K562 (cell line): ENCODE measurements around the gene PRTN3. TPM values are rescaled to one million over a fixed set of nuclear protein-coding genes. Genes with fewer than 3 reads are reported as not detected.

Source experiments
- RCOR1 ChIP-seq, 2 experiments: IDR thresholded peaks; 2 replicates each; pipeline ENCODE4 v1.6.1; 2012; ENCODE audit warnings: low read depth in 2 of 2, low read length in 2 of 2, borderline replicate concordance in 1 of 2, improper control_type of control experiment in 1 of 2
- polyA plus RNA-seq, 8 experiments: library from polyadenylated mRNA; depleted of rRNA in 4 of 8; stranded (reverse) in 5 of 8; unstranded in 3 of 8; fragments of >200 nt; fragmentation: Nextera tagmentation in 2 of 8; fragmentation: Illumina TruSeq in 1 of 8; extraction: Ambion mirVana in 2 of 8; extraction: Trizol in 1 of 8; gene quantifications; 2 replicates each; pipeline versions ENCODE4 v1.2.1 to v1.2.3, GENCODE V29; 2011 to 2014; ENCODE audit warnings: inconsistent platforms in 1 of 8, missing spikeins in 1 of 8
- total RNA-seq, 7 experiments: library from RNA; depleted of rRNA in 6 of 7; stranded (reverse); fragments of >200 nt in 6 of 7; fragmentation: Illumina TruSeq in 2 of 7; extraction: Trizol in 2 of 7; gene quantifications; 2 replicates each; pipeline versions ENCODE4 v1.2.1 to v1.2.3, GENCODE V29; 2011 to 2021; ENCODE audit warnings: low replicate concordance in 1 of 7
- TF ChIP-seq, protein P1 (sequence below): fragments of 200-600 bp; sonication (generic); IDR thresholded peaks from one replicate; pipeline ENCODE4 v1.6.1; 2012; ENCODE audit warnings: mild to moderate bottlenecking, low read depth, low read length, inconsistent platforms
- TF ChIP-seq, protein P2 (sequence below): sonication (generic); formaldehyde crosslinking; IDR thresholded peaks from 2 replicates; pipeline ENCODE4 v1.8.0; 2023; ENCODE audit warnings: mild to moderate bottlenecking, missing genetic modification reagents

Gene PRTN3
- total and polyA plus RNA-seq, 9 of the 15 experiments (the other 6 are each of a cell fraction or from before 2014, with no cell fraction given) = 0.14 to 0.86 (median 0.43) TPM; not detected in 3

DNA sequence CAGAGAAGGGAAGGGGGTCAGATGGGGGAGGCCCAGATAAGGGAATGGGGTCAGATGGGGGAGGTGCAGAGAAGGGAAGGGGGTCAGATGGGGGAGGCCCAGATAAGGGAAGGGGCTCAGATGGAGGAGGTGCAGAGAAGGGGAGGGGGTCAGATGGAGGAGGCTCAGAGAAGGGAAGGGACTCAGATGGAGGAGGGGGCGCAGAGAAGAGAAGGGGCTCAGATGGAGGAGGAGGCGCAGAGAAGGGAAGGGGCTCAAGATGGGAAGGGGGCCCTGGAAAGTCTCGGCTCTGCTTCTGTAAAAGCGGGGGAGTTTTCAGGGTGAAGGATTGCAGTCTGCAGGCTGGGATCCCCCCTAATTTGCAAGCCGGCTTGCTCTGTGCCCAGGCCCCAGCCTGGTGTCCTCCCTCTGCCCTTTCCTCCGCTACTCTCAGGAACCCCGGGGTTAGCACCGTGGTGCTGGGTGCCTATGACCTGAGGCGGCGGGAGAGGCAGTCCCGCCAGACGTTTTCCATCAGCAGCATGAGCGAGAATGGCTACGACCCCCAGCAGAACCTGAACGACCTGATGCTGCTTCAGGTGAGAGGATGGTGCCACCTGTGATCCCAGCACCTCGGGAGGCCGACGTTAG lies 11.6 kb upstream of the PRTN3 start (continued):
- TF ChIP-seq, protein P1, sequence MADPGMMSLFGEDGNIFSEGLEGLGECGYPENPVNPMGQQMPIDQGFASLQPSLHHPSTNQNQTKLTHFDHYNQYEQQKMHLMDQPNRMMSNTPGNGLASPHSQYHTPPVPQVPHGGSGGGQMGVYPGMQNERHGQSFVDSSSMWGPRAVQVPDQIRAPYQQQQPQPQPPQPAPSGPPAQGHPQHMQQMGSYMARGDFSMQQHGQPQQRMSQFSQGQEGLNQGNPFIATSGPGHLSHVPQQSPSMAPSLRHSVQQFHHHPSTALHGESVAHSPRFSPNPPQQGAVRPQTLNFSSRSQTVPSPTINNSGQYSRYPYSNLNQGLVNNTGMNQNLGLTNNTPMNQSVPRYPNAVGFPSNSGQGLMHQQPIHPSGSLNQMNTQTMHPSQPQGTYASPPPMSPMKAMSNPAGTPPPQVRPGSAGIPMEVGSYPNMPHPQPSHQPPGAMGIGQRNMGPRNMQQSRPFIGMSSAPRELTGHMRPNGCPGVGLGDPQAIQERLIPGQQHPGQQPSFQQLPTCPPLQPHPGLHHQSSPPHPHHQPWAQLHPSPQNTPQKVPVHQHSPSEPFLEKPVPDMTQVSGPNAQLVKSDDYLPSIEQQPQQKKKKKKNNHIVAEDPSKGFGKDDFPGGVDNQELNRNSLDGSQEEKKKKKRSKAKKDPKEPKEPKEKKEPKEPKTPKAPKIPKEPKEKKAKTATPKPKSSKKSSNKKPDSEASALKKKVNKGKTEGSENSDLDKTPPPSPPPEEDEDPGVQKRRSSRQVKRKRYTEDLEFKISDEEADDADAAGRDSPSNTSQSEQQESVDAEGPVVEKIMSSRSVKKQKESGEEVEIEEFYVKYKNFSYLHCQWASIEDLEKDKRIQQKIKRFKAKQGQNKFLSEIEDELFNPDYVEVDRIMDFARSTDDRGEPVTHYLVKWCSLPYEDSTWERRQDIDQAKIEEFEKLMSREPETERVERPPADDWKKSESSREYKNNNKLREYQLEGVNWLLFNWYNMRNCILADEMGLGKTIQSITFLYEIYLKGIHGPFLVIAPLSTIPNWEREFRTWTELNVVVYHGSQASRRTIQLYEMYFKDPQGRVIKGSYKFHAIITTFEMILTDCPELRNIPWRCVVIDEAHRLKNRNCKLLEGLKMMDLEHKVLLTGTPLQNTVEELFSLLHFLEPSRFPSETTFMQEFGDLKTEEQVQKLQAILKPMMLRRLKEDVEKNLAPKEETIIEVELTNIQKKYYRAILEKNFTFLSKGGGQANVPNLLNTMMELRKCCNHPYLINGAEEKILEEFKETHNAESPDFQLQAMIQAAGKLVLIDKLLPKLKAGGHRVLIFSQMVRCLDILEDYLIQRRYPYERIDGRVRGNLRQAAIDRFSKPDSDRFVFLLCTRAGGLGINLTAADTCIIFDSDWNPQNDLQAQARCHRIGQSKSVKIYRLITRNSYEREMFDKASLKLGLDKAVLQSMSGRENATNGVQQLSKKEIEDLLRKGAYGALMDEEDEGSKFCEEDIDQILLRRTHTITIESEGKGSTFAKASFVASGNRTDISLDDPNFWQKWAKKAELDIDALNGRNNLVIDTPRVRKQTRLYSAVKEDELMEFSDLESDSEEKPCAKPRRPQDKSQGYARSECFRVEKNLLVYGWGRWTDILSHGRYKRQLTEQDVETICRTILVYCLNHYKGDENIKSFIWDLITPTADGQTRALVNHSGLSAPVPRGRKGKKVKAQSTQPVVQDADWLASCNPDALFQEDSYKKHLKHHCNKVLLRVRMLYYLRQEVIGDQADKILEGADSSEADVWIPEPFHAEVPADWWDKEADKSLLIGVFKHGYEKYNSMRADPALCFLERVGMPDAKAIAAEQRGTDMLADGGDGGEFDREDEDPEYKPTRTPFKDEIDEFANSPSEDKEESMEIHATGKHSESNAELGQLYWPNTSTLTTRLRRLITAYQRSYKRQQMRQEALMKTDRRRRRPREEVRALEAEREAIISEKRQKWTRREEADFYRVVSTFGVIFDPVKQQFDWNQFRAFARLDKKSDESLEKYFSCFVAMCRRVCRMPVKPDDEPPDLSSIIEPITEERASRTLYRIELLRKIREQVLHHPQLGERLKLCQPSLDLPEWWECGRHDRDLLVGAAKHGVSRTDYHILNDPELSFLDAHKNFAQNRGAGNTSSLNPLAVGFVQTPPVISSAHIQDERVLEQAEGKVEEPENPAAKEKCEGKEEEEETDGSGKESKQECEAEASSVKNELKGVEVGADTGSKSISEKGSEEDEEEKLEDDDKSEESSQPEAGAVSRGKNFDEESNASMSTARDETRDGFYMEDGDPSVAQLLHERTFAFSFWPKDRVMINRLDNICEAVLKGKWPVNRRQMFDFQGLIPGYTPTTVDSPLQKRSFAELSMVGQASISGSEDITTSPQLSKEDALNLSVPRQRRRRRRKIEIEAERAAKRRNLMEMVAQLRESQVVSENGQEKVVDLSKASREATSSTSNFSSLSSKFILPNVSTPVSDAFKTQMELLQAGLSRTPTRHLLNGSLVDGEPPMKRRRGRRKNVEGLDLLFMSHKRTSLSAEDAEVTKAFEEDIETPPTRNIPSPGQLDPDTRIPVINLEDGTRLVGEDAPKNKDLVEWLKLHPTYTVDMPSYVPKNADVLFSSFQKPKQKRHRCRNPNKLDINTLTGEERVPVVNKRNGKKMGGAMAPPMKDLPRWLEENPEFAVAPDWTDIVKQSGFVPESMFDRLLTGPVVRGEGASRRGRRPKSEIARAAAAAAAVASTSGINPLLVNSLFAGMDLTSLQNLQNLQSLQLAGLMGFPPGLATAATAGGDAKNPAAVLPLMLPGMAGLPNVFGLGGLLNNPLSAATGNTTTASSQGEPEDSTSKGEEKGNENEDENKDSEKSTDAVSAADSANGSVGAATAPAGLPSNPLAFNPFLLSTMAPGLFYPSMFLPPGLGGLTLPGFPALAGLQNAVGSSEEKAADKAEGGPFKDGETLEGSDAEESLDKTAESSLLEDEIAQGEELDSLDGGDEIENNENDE = no peak
- no peak for TF ChIP-seq RCOR1 (IDR thresholded peaks at IDR 0.05; ENCODE audit: borderline replicate concordance in 1 of 2, low read depth in 2 of 2, low read length in 2 of 2)
- TF ChIP-seq, protein P2, sequence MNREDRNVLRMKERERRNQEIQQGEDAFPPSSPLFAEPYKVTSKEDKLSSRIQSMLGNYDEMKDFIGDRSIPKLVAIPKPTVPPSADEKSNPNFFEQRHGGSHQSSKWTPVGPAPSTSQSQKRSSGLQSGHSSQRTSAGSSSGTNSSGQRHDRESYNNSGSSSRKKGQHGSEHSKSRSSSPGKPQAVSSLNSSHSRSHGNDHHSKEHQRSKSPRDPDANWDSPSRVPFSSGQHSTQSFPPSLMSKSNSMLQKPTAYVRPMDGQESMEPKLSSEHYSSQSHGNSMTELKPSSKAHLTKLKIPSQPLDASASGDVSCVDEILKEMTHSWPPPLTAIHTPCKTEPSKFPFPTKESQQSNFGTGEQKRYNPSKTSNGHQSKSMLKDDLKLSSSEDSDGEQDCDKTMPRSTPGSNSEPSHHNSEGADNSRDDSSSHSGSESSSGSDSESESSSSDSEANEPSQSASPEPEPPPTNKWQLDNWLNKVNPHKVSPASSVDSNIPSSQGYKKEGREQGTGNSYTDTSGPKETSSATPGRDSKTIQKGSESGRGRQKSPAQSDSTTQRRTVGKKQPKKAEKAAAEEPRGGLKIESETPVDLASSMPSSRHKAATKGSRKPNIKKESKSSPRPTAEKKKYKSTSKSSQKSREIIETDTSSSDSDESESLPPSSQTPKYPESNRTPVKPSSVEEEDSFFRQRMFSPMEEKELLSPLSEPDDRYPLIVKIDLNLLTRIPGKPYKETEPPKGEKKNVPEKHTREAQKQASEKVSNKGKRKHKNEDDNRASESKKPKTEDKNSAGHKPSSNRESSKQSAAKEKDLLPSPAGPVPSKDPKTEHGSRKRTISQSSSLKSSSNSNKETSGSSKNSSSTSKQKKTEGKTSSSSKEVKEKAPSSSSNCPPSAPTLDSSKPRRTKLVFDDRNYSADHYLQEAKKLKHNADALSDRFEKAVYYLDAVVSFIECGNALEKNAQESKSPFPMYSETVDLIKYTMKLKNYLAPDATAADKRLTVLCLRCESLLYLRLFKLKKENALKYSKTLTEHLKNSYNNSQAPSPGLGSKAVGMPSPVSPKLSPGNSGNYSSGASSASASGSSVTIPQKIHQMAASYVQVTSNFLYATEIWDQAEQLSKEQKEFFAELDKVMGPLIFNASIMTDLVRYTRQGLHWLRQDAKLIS (CRISPR knock-in tag) = no peak
